GM10248 (cell line): ENCODE results near the gene GNB1L.

Experiments
- CTCF ChIA-PET: fragments of 300-600 bp; sonication (Branson Sonifier 250); formaldehyde crosslinking; extraction: SDS; loops from one replicate; lab custom pipeline; 2021; ENCODE audit warnings: antibody characterized with exemption; lab: Yijun Ruan, JAX
- POLR2A ChIA-PET: fragments of 350-650 bp; sonication (Branson Sonifier 250); formaldehyde crosslinking; extraction: SDS; loops from one replicate; lab custom pipeline; 2020; ENCODE audit warnings: antibody characterized with exemption; lab: Yijun Ruan, JAX
- DNase-seq: peaks from one replicate; pipeline ENCODE4 v3.0.0; 2012; ENCODE audit errors: extremely low spot score
- CTCF ChIP-seq: IDR thresholded peaks from 2 replicates; pipeline ENCODE4 v1.5.1; 2012; ENCODE audit warnings: mild to moderate bottlenecking, low read depth; ENCODE audit errors: extremely low read depth, missing control alignments, control extremely low read depth

Gene GNB1L

GRCh38 chr22:19801340-19802000 is 53.2 kb downstream of the GNB1L start:
- TF ChIP-seq CTCF, result no peak
- no peak for DNase-seq
- POLR2A ChIA-PET, result no interaction called here
- CTCF ChIA-PET, result interaction anchor here (1.0 to 1.2 kb wide), 2 partner anchors 10 to 28 kb away, joined by 3 to 6 read pairs; no protein-coding TSS in a partner anchor

GRCh38 chr22:19800761-19801244 is 53.9 kb downstream of the GNB1L start:
- ChIA-PET POLR2A (no interaction called here), CTCF (interaction anchor here (1.2 kb wide), 1 partner anchor 27 kb away, joined by 6 read pairs; no protein-coding TSS in a partner anchor)
- TF ChIP-seq CTCF, result no peak
- no peak for DNase-seq

GRCh38 chr22:19800306-19800705 is 54.4 kb downstream of the GNB1L start:
- ChIA-PET CTCF (interaction anchor here (1.2 kb wide), 1 partner anchor 27 kb away, joined by 6 read pairs; no protein-coding TSS in a partner anchor), POLR2A (no interaction called here)
- no peak for TF ChIP-seq CTCF
- no peak for DNase-seq

- CTCF ChIA-PET, result interaction anchor here (1.0 kb wide), 1 partner anchor 69 kb away, joined by 3 read pairs; no protein-coding TSS in a partner anchor
- no peak for TF ChIP-seq CTCF
- DNase-seq, result no peak
- POLR2A ChIA-PET, result no interaction called here
Measured at GRCh38 chr22:19799322-19800190, 55.1 kb downstream of the GNB1L start.

- TF ChIP-seq CTCF, result no peak
- CTCF ChIA-PET, result interaction anchor here (1.0 kb wide), 1 partner anchor 68 kb away, joined by 3 read pairs; no protein-coding TSS in a partner anchor
- DNase-seq, result no peak
- POLR2A ChIA-PET, result no interaction called here
Measured at GRCh38 chr22:19798891-19799293, 55.8 kb downstream of the GNB1L start.

- no peak for DNase-seq
- CTCF ChIA-PET, result interaction anchor here (1.0 kb wide), 1 partner anchor 68 kb away, joined by 3 read pairs; no protein-coding TSS in a partner anchor
- POLR2A ChIA-PET, result no interaction called here
- TF ChIP-seq CTCF, result no peak
Measured at GRCh38 chr22:19798003-19798665, 56.5 kb downstream of the GNB1L start.
